ENCODE data around the gene SND1. TPM values are rescaled to one million over a fixed set of nuclear protein-coding genes. Genes with fewer than 3 reads are reported as not detected.

Gene SND1
- polyA plus RNA-seq, 1 donor, result 144 TPM

DNA sequence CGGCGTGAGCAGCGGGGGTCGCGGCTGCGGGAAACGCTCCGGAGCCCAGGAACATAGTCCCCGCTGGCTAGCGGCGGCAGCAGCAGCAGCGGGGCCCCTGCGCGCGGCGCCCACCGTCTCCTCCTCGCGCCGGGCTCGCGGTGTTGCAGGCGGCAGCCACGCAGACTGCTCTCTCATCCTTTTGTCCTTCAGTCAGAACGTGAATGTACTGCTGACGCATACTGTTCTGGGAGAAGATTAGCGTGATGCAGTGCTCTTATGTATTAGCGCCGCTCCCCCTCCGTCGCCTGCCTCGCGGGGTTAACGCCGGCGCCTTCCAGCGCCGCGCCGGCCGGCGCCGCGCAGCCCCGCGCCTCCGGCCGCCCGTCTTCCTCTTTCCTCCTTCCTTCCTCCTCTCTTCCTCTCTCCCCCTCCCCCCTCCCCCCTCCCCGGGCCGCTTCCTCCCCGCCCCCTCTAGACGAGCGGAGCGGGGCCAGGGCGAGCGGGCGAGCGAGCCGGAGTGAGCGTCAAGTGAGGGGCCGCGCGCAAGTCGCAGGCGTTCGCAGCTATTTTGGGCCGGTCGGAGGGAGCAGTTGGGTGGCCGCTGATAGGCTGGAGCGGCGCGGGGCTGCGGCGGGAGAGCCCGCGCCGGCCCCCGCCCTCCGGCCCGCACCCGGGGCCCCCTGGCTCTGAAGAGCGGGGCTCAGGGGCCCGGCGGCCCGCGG, 380.1 kb downstream of the SND1 start:
- peaks cover 23% of the 10 kb centered on the region for H3K4me1 ChIP-seq (ENCODE audit: control insufficient read depth, insufficient read depth, low read length)
- H3K4me3 ChIP-seq (ENCODE audit: low read length), result no peak overlapping the region
- H3K27me3 ChIP-seq (ENCODE audit: control insufficient read depth, insufficient read depth, low read length), result peaks cover 19% of the 10 kb centered on the region
- peaks cover 10% of the 10 kb centered on the region for H3K36me3 ChIP-seq (ENCODE audit: control insufficient read depth, insufficient read depth, low read length)
- no CpG with 5 or more reads among the region's 87 CpGs for WGBS (ENCODE audit: insufficient coverage, low lambda C conversion rate)
- no peak overlapping the region for H3K27ac ChIP-seq (ENCODE audit: low read length)
- peak; percentile 67 to 78 for DNase-seq
- peaks cover 2% of the 10 kb centered on the region for H3K9me3 ChIP-seq (ENCODE audit: control insufficient read depth, low read depth, low read length)

DNA sequence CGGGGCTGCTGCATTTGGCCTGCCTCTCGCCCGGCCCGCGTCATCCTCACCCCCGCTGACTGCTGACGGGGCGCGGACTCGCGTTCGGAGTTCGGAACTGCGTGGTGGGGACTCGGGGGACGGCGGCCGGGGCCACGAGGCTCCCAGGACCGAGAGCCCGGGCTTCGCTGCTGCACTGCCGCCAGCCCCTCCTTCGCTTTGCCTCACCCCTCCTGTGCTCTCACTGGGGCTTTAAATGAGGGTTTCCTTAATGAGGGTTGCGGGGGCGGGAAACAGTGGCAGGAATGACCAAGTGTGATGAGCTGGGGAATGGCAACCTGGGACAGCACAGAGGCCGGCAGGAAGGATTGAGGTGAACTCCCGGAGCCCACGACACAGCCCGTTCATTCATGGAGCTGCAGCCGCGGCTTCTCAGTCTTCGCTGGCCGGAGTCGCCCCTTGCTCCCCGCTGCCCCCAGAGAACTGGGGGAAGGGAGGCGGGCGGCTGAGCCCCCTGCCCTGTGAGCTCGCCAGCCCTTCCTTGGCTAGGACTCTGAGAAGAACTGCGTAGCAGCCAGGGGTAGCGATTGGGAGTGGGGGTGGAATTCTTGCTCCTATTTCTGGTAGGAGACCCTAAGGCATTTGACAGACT, 380.7 kb downstream of the SND1 start:
- WGBS (ENCODE audit: insufficient coverage, low lambda C conversion rate), result no CpG with 5 or more reads among the region's 41 CpGs
- Histone ChIP-seq H3K36me3 (ENCODE audit: control insufficient read depth, insufficient read depth, low read length) (peaks cover 10% of the 10 kb centered on the region), H3K4me1 (ENCODE audit: control insufficient read depth, insufficient read depth, low read length) (peaks cover 17% of the 10 kb centered on the region), H3K9me3 (ENCODE audit: control insufficient read depth, low read depth, low read length) (peaks cover 2% of the 10 kb centered on the region), H3K4me3 (ENCODE audit: low read length) (peak overlapping the region; percentile 9), H3K27ac (ENCODE audit: low read length) (no peak overlapping the region), H3K27me3 (ENCODE audit: control insufficient read depth, insufficient read depth, low read length) (peaks cover 19% of the 10 kb centered on the region)
- peak in 1 of 2 donors; percentile 36 for DNase-seq

DNA sequence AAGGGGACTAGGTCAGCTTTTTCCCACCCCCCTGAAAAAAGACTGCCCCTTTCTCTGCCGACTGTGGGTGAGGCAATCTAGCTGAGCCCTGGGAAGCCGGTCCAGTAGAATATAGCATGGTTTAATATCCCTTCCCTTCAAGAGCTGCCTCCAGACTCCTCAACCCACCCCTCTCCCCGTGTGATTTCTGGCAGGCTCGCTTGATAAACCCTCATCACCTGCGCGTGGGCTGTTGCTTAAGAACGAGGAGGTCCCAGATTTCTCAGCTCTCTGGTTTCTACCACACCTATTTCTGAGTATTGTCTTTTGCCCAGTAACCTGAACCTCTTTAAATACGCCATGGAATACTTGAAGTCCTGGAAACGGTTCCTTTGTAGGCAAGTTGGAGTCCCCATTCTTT, 381.3 kb downstream of the SND1 start:
- Histone ChIP-seq H3K27ac (ENCODE audit: low read length) (no peak overlapping the region), H3K4me1 (ENCODE audit: control insufficient read depth, insufficient read depth, low read length) (peaks cover 11% of the 10 kb centered on the region), H3K36me3 (ENCODE audit: control insufficient read depth, insufficient read depth, low read length) (peaks cover 10% of the 10 kb centered on the region), H3K4me3 (ENCODE audit: low read length) (no peak overlapping the region), H3K27me3 (ENCODE audit: control insufficient read depth, insufficient read depth, low read length) (peaks cover 19% of the 10 kb centered on the region), H3K9me3 (ENCODE audit: control insufficient read depth, low read depth, low read length) (peaks cover 2% of the 10 kb centered on the region)
- no peak for DNase-seq
- WGBS (ENCODE audit: insufficient coverage, low lambda C conversion rate), result 100% methylated on average over 1 of the region's 9 CpGs

DNA sequence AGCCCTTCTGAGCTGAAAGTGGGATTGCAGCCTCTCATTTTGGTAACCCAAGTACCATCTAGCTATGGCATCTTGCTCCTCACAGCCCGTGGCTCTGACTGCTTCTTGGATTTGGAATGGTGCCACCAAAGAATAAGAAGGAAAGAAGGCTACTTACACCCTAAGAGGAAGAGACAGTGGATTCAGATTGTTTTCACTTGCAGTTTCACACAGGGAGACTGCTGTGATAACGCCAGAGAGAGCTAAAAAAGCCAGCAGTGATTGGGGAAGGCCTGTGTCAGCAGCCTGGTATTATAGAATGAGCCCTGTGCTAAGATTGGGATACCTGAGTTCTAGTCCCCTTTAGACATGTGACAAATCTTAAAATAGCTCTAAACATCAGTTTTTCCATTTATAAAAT, 382.8 kb downstream of the SND1 start:
- no peak overlapping the region for H3K27ac ChIP-seq (ENCODE audit: low read length)
- peaks cover 18% of the 10 kb centered on the region for H3K4me1 ChIP-seq (ENCODE audit: control insufficient read depth, insufficient read depth, low read length)
- WGBS (ENCODE audit: insufficient coverage, low lambda C conversion rate), result no CpG with 5 or more reads among the region's 2 CpGs
- DNase-seq, result no peak
- no peak overlapping the region for H3K4me3 ChIP-seq (ENCODE audit: low read length)
- peaks cover 2% of the 10 kb centered on the region for H3K9me3 ChIP-seq (ENCODE audit: control insufficient read depth, low read depth, low read length)
- H3K36me3 ChIP-seq (ENCODE audit: control insufficient read depth, insufficient read depth, low read length), result no peaks in the 10 kb centered on the region
- peaks cover 19% of the 10 kb centered on the region for H3K27me3 ChIP-seq (ENCODE audit: control insufficient read depth, insufficient read depth, low read length)

DNA sequence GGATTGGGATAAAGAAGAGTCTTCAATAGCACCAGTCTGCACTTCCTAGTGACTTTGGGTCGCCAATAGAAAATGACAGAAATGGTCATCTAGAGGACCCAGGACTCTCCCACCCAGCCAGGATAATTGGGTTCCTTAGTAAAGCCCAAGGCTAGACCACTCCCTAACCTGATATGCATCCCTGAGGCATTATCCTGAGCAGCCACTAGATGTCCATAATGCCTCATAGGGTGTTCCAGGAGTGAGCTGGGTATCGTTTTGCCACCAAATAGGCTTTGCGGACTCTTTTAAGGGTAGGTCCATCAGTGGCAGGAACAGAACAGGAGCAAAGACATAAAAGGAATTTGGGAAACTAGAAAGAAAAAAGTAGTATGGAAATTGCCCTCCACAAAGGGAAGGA, 383.7 kb downstream of the SND1 start:
- peaks cover 2% of the 10 kb centered on the region for H3K9me3 ChIP-seq (ENCODE audit: control insufficient read depth, low read depth, low read length)
- no CpG with 5 or more reads among the region's 3 CpGs for WGBS (ENCODE audit: insufficient coverage, low lambda C conversion rate)
- H3K36me3 ChIP-seq (ENCODE audit: control insufficient read depth, insufficient read depth, low read length), result no peaks in the 10 kb centered on the region
- H3K27me3 ChIP-seq (ENCODE audit: control insufficient read depth, insufficient read depth, low read length), result peaks cover 12% of the 10 kb centered on the region
- H3K27ac ChIP-seq (ENCODE audit: low read length), result no peak overlapping the region
- H3K4me1 ChIP-seq (ENCODE audit: control insufficient read depth, insufficient read depth, low read length), result peaks cover 14% of the 10 kb centered on the region
- DNase-seq, result peak in 1 of 2 donors; percentile 24
- H3K4me3 ChIP-seq (ENCODE audit: low read length), result no peak overlapping the region

DNA sequence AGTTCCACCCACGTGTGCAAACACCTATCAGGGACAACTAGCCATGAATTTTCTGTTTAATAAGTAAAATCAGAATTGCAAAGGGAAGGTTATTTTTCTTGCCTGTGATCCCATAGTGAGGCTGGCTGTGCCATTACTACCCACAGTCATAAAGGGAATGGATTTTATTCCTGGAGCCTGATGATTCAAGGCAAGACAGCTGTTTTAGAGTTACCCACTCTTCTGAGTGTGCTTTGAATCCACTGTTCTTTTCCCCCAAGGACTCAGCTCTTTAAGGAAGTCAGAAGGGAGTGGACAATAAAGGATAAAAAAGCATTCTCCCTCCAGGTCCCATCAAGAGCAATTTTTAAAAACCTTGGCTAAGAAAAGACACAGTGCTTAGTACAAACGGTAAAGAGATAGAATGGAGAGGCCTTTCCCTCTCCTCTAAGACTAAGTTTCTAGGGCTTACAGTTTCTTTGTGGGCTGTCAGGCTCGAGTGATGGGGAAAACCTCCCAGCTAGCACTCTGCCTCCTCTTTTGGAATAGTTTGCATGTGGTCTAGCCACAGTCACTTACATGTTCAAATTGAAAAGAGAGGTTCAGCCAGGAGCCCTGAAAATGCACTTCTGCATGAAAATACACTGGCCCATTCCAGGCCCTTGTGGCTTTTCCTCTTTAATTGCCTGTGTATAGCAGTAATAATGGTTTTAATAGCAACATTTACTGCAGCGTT, 384.4 kb downstream of the SND1 start:
- Histone ChIP-seq H3K27ac (ENCODE audit: low read length) (no peak overlapping the region), H3K4me1 (ENCODE audit: control insufficient read depth, insufficient read depth, low read length) (peaks cover 14% of the 10 kb centered on the region), H3K27me3 (ENCODE audit: control insufficient read depth, insufficient read depth, low read length) (peaks cover 12% of the 10 kb centered on the region), H3K36me3 (ENCODE audit: control insufficient read depth, insufficient read depth, low read length) (no peaks in the 10 kb centered on the region), H3K9me3 (ENCODE audit: control insufficient read depth, low read depth, low read length) (peaks cover 2% of the 10 kb centered on the region), H3K4me3 (ENCODE audit: low read length) (no peak overlapping the region)
- no peak for DNase-seq
- 80% methylated on average over 2 of the region's 4 CpGs for WGBS (ENCODE audit: insufficient coverage, low lambda C conversion rate)

DNA sequence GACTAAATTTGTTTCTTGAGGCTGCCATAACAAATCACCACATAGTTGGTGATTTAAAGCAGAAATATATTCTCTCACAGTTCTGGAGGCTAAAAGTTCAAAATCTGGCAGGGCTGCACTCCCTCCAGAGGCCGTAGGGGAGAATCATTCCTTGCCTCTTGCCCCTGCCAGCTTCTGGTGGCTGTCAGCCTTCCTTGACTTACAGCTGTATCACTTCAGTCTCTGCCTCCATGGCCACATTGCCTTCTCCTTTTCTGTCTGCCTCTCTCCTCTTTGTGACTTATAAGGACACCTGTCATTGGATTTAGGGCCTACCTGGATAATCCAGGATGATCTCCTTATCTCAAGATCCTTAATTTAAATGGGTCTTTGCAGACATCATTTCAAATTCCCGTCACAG, 385.1 kb downstream of the SND1 start:
- no CpG with 5 or more reads among the region's 2 CpGs for WGBS (ENCODE audit: insufficient coverage, low lambda C conversion rate)
- H3K9me3 ChIP-seq (ENCODE audit: control insufficient read depth, low read depth, low read length), result peaks cover 2% of the 10 kb centered on the region
- no peak for DNase-seq
- no peak overlapping the region for H3K27ac ChIP-seq (ENCODE audit: low read length)
- H3K4me3 ChIP-seq (ENCODE audit: low read length), result no peak overlapping the region
- peaks cover 4% of the 10 kb centered on the region for H3K36me3 ChIP-seq (ENCODE audit: control insufficient read depth, insufficient read depth, low read length)
- peaks cover 12% of the 10 kb centered on the region for H3K27me3 ChIP-seq (ENCODE audit: control insufficient read depth, insufficient read depth, low read length)
- peaks cover 14% of the 10 kb centered on the region for H3K4me1 ChIP-seq (ENCODE audit: control insufficient read depth, insufficient read depth, low read length)

DNA sequence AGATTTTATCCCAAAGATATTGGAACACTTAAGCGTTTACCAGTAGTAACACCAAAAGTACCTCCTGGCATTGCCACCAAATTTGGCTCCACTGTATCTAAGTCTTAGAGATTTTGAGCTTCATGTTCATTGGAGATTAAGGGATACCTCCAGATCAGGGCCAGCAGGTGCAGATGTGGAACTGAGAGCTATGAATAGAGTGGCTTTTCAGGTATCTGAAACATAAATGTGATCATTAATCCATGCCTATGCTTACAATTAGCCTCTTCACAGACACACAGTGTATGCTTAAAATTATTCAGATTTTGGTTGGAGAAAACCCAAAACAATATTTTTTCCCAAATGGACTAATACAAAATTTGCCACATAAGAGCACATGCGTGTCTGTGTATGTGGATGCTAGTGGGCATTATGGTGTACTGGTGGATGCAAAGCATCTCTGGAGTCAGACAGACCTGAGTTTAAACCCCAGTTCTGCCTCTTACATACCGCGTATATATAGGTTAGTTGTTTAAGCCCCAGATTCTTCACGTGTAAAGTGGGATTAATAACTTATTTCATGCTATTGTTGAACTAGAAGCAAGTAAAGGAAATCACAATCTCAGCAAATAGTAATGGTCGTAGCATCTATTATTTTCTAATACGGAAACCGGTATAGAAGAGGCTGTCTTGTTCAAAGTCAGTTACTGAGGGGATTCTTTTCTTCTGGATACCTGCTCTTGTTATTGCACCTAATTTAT, 386.1 kb downstream of the SND1 start:
- no peak for DNase-seq
- Histone ChIP-seq H3K4me1 (ENCODE audit: control insufficient read depth, insufficient read depth, low read length) (peaks cover 10% of the 10 kb centered on the region), H3K9me3 (ENCODE audit: control insufficient read depth, low read depth, low read length) (no peaks in the 10 kb centered on the region), H3K36me3 (ENCODE audit: control insufficient read depth, insufficient read depth, low read length) (peaks cover 8% of the 10 kb centered on the region), H3K4me3 (ENCODE audit: low read length) (no peak overlapping the region), H3K27me3 (ENCODE audit: control insufficient read depth, insufficient read depth, low read length) (peaks cover 5% of the 10 kb centered on the region), H3K27ac (ENCODE audit: low read length) (no peak overlapping the region)
- 100% methylated on average over 3 of the region's 8 CpGs for WGBS (ENCODE audit: insufficient coverage, low lambda C conversion rate)

DNA sequence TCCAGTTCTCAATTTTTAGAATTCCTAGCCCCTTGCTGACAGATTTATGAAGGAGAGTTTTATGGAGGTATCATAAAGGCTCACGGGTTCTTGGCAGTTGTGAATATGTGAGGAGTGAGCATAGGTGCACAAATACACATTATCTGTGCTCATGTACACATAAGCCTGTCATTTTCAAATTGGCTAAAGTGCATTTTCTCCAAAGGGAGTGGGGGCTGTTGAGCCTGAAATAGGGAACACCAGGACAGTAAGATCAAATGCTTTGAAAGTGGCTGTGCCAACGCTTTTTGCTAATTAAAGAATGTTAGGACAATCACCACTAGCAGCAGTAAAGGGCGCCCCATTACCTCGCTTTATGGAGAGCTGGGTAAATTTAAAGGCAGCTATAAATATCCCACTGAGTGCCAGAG, 387.6 kb downstream of the SND1 start:
- H3K4me3 ChIP-seq (ENCODE audit: low read length), result no peak overlapping the region
- H3K27ac ChIP-seq (ENCODE audit: low read length), result no peak overlapping the region
- H3K9me3 ChIP-seq (ENCODE audit: control insufficient read depth, low read depth, low read length), result no peaks in the 10 kb centered on the region
- no CpG with 5 or more reads among the region's 4 CpGs for WGBS (ENCODE audit: insufficient coverage, low lambda C conversion rate)
- H3K27me3 ChIP-seq (ENCODE audit: control insufficient read depth, insufficient read depth, low read length), result no peaks in the 10 kb centered on the region
- H3K4me1 ChIP-seq (ENCODE audit: control insufficient read depth, insufficient read depth, low read length), result peaks cover 10% of the 10 kb centered on the region
- peaks cover 12% of the 10 kb centered on the region for H3K36me3 ChIP-seq (ENCODE audit: control insufficient read depth, insufficient read depth, low read length)
- peak in 1 of 2 donors; percentile 65 for DNase-seq

DNA sequence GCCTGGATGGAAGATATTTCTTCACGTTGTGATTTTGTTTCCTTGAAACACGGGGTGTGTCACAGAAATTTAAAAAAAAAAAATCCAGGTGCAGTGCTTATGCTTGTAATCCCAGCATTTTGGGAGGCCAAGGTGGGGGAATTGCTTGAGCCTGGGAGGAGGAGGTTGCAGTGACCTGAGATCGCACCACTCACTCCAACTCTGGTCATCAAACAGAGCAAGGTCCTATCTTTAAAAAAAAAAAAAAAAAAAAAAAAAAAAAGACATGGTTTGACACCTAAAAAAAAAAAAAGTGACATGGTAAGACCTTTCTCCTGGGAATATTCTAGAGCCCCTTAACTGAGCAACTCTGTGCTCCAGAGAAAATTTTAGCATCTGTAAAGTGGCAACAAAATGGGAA, 388.2 kb downstream of the SND1 start:
- no peak overlapping the region for H3K4me3 ChIP-seq (ENCODE audit: low read length)
- H3K36me3 ChIP-seq (ENCODE audit: control insufficient read depth, insufficient read depth, low read length), result peaks cover 12% of the 10 kb centered on the region
- H3K9me3 ChIP-seq (ENCODE audit: control insufficient read depth, low read depth, low read length), result no peaks in the 10 kb centered on the region
- H3K27ac ChIP-seq (ENCODE audit: low read length), result no peak overlapping the region
- peaks cover 10% of the 10 kb centered on the region for H3K4me1 ChIP-seq (ENCODE audit: control insufficient read depth, insufficient read depth, low read length)
- no peak for DNase-seq
- H3K27me3 ChIP-seq (ENCODE audit: control insufficient read depth, insufficient read depth, low read length), result no peaks in the 10 kb centered on the region
- no CpG with 5 or more reads among the region's 3 CpGs for WGBS (ENCODE audit: insufficient coverage, low lambda C conversion rate)

All from large intestine (tissue), 3 donors.